ENCODE data around the gene RCVRN. TPM values are rescaled to one million over a fixed set of nuclear protein-coding genes. Genes with fewer than 3 reads are reported as not detected.

The RCVRN gene
- polyA plus RNA-seq, 1 experiment, result not detected

DNA sequence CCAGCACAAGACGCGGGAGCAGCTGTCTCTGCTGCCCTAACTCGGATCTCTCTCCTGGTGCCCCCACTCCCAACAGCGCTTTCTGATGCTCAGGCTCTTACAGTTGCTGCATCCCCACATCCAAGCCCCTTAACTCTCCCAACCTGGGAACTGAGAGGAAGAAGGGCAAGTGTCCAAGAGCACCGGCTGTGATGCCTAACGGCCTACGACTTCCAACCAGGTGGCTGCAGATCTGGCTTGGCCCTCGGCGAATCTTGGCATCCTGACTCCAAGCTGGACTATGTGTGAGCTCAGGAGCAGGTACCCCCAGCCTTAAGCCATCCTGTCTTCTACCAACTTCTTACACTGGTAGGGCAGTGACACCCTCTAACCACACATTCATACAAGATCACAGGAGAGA is 38.3 kb upstream of the RCVRN start:
- Histone ChIP-seq H3K4me3 (ENCODE audit: low read depth, low read length) (no peak overlapping the region), H3K36me3 (ENCODE audit: control insufficient read depth, insufficient read depth, low read length) (no peaks in the 10 kb centered on the region), H3K27me3 (ENCODE audit: control insufficient read depth, insufficient read depth, low read length) (no peaks in the 10 kb centered on the region)
- ChIA-PET POLR2A (no interaction called here), CTCF (no interaction called here)
- TF ChIP-seq, protein P1, sequence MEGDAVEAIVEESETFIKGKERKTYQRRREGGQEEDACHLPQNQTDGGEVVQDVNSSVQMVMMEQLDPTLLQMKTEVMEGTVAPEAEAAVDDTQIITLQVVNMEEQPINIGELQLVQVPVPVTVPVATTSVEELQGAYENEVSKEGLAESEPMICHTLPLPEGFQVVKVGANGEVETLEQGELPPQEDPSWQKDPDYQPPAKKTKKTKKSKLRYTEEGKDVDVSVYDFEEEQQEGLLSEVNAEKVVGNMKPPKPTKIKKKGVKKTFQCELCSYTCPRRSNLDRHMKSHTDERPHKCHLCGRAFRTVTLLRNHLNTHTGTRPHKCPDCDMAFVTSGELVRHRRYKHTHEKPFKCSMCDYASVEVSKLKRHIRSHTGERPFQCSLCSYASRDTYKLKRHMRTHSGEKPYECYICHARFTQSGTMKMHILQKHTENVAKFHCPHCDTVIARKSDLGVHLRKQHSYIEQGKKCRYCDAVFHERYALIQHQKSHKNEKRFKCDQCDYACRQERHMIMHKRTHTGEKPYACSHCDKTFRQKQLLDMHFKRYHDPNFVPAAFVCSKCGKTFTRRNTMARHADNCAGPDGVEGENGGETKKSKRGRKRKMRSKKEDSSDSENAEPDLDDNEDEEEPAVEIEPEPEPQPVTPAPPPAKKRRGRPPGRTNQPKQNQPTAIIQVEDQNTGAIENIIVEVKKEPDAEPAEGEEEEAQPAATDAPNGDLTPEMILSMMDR (IDR thresholded peaks at IDR 0.05; ENCODE audit: insufficient read depth, low read depth, low read length), result no peak
- DNase-seq (ENCODE audit: low read depth), result no peak

DNA sequence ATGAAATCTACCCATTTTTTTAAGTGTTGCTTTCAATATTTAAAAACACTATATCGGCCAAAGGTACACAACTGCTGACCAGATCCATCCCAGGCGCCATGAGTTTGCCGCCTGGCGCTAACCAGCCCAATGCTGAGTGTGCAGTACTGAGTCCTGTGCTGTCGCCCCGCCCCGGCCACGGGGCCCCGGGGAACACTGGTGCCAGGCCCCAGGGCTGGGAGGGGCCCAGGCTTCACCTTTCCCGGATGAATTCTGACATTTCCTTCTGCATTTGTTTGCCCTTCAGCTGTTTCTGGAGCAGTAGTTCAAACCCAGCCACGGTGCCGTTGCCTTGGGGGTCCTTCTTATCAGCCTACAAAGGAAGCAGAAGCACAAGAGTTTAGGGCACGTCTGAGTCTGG is 37.8 kb upstream of the RCVRN start:
- Histone ChIP-seq H3K4me3 (ENCODE audit: low read depth, low read length) (no peak overlapping the region), H3K36me3 (ENCODE audit: control insufficient read depth, insufficient read depth, low read length) (no peaks in the 10 kb centered on the region), H3K27me3 (ENCODE audit: control insufficient read depth, insufficient read depth, low read length) (no peaks in the 10 kb centered on the region)
- ChIA-PET CTCF (no interaction called here), POLR2A (no interaction called here)
- DNase-seq (ENCODE audit: low read depth), result no peak
- TF ChIP-seq, protein P1 (IDR thresholded peaks at IDR 0.05; ENCODE audit: insufficient read depth, low read depth, low read length), result no peak

DNA sequence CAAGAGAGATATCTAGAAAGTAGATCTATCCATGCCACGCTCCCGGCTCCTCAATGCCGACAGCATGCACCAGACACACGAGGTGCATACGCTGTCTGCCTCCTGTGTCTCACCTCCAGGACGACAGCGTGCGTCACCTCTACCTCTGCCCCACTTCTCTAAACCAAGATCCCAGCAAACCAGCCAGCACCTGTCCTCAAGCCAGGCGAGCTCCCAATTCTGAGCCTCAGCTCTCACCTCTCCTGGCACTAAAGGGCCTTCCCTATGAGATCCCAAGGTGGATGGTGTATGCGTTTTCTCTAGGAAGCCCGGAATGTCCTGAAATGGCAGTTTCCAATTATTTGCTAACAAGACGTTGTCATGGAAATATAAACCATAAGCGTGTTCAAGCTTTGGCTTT is 36.2 kb upstream of the RCVRN start:
- Histone ChIP-seq H3K4me3 (ENCODE audit: low read depth, low read length) (no peak overlapping the region), H3K27me3 (ENCODE audit: control insufficient read depth, insufficient read depth, low read length) (no peaks in the 10 kb centered on the region; the same call in 1 of the 2 replicates), H3K36me3 (ENCODE audit: control insufficient read depth, insufficient read depth, low read length) (no peaks in the 10 kb centered on the region)
- ChIA-PET CTCF (interaction anchor here (2.4 kb wide), 1 partner anchor 16 kb away, joined by 8 read pairs; no protein-coding TSS in a partner anchor), POLR2A (interaction anchor here (0.6 kb wide), 1 partner anchor 586 kb away, joined by 7 read pairs; no protein-coding TSS in a partner anchor)
- no peak for DNase-seq (ENCODE audit: low read depth)
- TF ChIP-seq, protein P1 (IDR thresholded peaks at IDR 0.05; ENCODE audit: insufficient read depth, low read depth, low read length), result no peak

- DNase-seq (ENCODE audit: low read depth), result no peak
- ChIA-PET POLR2A (no interaction called here), CTCF (interaction anchor here (2.4 kb wide), 1 partner anchor 16 kb away, joined by 8 read pairs; no protein-coding TSS in a partner anchor)
- Histone ChIP-seq H3K36me3 (ENCODE audit: control insufficient read depth, insufficient read depth, low read length) (no peaks in the 10 kb centered on the region), H3K4me3 (ENCODE audit: low read depth, low read length) (no peak overlapping the region), H3K27me3 (ENCODE audit: control insufficient read depth, insufficient read depth, low read length) (no peaks in the 10 kb centered on the region; the same call in 1 of the 2 replicates)
- TF ChIP-seq, protein P1 (IDR thresholded peaks at IDR 0.05; ENCODE audit: insufficient read depth, low read depth, low read length), result no peak
These were observed 35.8 kb upstream of the RCVRN start for GRCh38 chr17:9940841-9941240.

DNA sequence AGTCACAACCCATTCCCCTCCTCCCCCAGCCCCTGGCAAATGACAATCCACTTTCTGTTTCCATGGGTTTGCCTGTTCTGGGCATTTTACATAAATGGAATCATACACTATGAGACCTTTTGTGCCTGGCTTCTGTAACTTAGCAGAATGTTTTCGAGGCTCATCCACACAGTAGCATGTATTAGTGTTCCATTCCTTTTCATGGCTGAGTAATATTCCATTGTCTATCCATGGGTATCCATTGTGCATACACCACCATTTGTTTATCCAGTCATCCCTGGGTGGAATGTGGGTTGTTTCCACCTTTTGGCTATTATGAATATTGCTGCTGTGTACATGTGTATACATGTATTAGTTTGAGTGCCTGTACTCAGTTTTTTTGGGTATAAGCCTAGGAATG is 33.7 kb upstream of the RCVRN start:
- Histone ChIP-seq H3K36me3 (ENCODE audit: control insufficient read depth, insufficient read depth, low read length) (no peaks in the 10 kb centered on the region), H3K4me3 (ENCODE audit: low read depth, low read length) (no peak overlapping the region), H3K27me3 (ENCODE audit: control insufficient read depth, insufficient read depth, low read length) (no peaks in the 10 kb centered on the region; the same call in 1 of the 2 replicates)
- TF ChIP-seq, protein P1 (IDR thresholded peaks at IDR 0.05; ENCODE audit: insufficient read depth, low read depth, low read length), result no peak
- DNase-seq (ENCODE audit: low read depth), result no peak
- CTCF ChIA-PET, result interaction anchor here (1.7 kb wide), 1 partner anchor 10 kb away, joined by 12 read pairs; no protein-coding TSS in a partner anchor
- POLR2A ChIA-PET, result no interaction called here

All from BJ (cell line).